KOPT-K1 (cell line): ENCODE measurements around the gene KLHL26.
"Not testable (repeated sequence)": the region's sequence is repeated elsewhere in the genome, so short reads cannot be mapped to it uniquely, and the experiment has no call there.

Source experiments
- H3K27ac ChIP-seq: fragments of 200-600 bp; sonication (generic); 2 replicates; pipeline ENCODE4 v1.5.1; 2016; ENCODE audit warnings: antibody characterized with exemption, mild to moderate bottlenecking, low read depth, low read length; ENCODE audit not compliant: poor library complexity, severe bottlenecking
- H3K36me3 ChIP-seq: fragments of 200-600 bp; sonication (generic); 2 replicates; pipeline ENCODE4 v1.5.1; 2017; ENCODE audit warnings: antibody characterized with exemption, mild to moderate bottlenecking, low read length, moderate library complexity; ENCODE audit not compliant: insufficient read depth
- H3K9me3 ChIP-seq: fragments of 200-600 bp; sonication (generic); 2 replicates; pipeline ENCODE4 v1.5.1; 2017; ENCODE audit warnings: antibody characterized with exemption, low read length, mild to moderate bottlenecking; ENCODE audit not compliant: insufficient read depth, poor library complexity, severe bottlenecking

Gene KLHL26

GRCh38 chr19:18669883-18670282 is 33.1 kb downstream of the KLHL26 start:
- peaks cover 52% of the 10 kb centered on the region; the same call in 1 of the 2 replicates for H3K36me3 ChIP-seq
- H3K27ac ChIP-seq = no peak overlapping the region
- no peaks in the 10 kb centered on the region for H3K9me3 ChIP-seq

DNA sequence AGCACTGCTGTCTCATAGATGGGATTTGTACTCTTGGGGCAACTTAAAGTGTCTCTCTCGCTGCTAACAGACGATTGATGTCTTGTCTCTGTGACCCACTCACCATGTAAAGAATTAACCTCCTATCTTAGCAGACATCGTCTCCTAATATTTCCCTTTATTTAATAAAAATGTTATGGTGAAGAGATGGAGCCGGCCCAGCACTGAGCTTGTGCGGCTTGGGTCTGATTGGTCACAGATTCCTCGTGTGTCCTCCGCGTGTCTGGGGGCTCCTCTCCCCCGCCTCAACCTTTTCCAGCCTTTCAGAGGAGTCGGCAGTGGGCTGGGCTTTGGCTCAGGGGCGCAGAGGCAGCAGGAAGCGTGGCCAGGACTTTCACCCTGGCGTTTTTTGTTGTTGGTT is 33.5 kb downstream of the KLHL26 start:
- H3K36me3 ChIP-seq = peaks cover 50% of the 10 kb centered on the region; the same call in 1 of the 2 replicates
- H3K9me3 ChIP-seq = no peaks in the 10 kb centered on the region
- no peak overlapping the region for H3K27ac ChIP-seq

- Histone ChIP-seq H3K36me3 (peaks cover 42% of the 10 kb centered on the region; the same call in 1 of the 2 replicates), H3K27ac (no peak overlapping the region), H3K9me3 (no peaks in the 10 kb centered on the region)
These were observed 34.6 kb downstream of the KLHL26 start for GRCh38 chr19:18671303-18672043.

DNA sequence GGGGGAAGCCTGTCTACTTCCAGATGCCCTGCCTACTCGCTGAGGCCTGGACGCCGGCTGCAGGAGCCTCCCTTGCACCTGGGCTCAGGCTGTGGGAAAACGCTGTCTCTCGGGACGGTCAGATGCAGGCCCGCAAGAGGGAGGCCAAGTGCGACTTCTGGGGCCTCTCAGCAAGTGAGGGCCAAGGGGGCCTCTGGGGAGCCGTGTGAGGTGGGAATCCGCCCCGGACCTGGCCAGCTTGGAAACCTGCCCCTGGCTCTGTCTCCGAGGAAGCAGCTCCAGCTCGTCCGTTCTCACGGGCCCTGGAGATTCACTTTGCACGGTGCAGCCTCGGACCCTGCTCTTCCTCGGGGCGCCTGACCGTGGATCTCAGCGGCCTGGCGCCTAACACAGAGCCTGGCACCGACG is 35.2 kb downstream of the KLHL26 start:
- Histone ChIP-seq H3K36me3 (peaks cover 42% of the 10 kb centered on the region; the same call in 1 of the 2 replicates), H3K27ac (no peak overlapping the region), H3K9me3 (no peaks in the 10 kb centered on the region)

- Histone ChIP-seq H3K27ac (no peak overlapping the region), H3K9me3 (no peaks in the 10 kb centered on the region), H3K36me3 (peaks cover 36% of the 10 kb centered on the region; the same call in 1 of the 2 replicates)
These were observed 35.9 kb downstream of the KLHL26 start for GRCh38 chr19:18672606-18673337.

DNA sequence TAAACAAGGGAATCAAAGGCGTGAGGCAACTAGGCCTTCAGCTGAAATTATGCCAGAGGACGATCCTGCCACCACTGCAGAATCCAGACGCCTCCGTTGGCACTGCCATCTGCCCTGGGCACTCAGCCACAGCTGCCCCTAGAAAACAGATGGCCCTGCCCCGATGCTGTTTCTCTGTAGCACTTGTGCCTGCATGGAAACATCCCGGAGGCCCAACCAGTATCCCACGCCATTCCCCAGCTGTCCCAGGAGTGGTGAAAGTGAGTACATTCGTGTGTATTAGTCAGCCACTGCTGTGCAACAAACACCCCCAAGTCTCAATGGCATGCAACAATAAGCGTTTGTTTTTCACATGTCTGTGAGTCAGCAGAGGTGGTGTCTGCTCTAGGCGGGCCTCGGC is 37.8 kb downstream of the KLHL26 start:
- Histone ChIP-seq H3K36me3 (peaks cover 17% of the 10 kb centered on the region; the same call in 1 of the 2 replicates), H3K9me3 (no peaks in the 10 kb centered on the region), H3K27ac (no peak overlapping the region)

- Histone ChIP-seq H3K9me3 (no peaks in the 10 kb centered on the region), H3K27ac (no peak overlapping the region), H3K36me3 (peaks cover 6% of the 10 kb centered on the region; the same call in 1 of the 2 replicates)
These were observed 39.0 kb downstream of the KLHL26 start for GRCh38 chr19:18675779-18676178.

DNA sequence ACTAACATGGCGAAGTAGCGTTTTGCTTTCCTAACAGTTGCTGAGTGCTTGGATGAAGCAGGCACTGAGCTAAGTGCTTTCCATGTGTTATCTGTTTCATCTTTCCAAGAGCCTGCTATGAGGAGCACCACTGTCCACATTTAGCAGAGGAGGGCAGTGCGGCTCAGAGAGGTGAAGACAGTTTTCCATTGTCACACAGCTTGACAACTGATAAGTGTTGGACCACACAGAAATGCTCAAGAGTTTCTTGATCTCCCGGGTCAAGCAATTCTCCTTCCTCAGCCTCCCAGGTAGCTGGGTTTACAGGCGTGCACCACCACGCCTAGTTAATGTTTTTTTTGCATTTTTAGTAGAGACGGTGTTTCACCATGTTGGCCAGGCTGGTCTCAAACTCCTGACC is 39.9 kb downstream of the KLHL26 start:
- H3K36me3 ChIP-seq = no peaks in the 10 kb centered on the region; the same call in 1 of the 2 replicates
- H3K9me3 ChIP-seq = no peaks in the 10 kb centered on the region
- no peak overlapping the region for H3K27ac ChIP-seq

DNA sequence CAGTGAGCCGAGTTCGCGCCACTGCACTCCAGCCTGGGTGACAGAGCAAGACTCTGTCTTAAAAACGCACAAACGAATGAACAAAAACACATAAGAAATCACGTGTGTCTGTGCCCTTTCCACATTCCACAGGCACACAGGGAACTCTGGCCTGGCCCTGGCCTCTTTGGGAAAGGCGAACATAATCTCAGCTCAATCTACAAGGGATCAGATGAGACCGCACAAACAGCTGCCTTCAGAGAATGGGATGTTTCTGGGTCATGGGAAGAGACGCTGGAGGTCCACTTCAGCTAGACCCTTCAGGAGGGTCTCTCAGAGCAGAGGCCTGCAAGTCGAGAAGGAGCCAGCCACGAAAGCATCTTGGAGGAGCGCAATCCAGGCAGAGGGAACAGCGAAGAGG is 40.3 kb downstream of the KLHL26 start:
- no peaks in the 10 kb centered on the region for H3K9me3 ChIP-seq
- H3K36me3 ChIP-seq = no peaks in the 10 kb centered on the region; the same call in 1 of the 2 replicates
- H3K27ac ChIP-seq = no peak overlapping the region

DNA sequence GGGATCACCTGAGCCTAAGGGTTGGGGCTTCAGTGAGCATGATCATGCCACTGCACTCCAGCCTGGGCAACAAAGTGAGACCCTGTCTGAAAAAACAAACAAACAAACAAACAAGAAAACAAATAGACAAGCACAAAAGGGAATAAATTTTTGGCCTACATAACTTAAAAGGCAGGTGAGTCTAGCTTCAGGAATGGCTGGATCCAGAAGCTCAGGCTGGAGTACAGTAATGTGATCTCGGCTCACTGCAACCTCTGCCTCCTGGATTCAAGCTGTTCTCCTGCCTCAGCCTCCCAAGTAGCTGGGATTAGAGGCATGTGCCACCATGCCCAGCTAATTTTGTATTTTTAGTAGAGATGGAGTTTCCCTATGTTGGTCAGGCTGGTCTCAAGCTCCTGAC is 43.3 kb downstream of the KLHL26 start:
- H3K27ac ChIP-seq, H3K36me3 ChIP-seq, H3K9me3 ChIP-seq: not testable (repeated sequence)

DNA sequence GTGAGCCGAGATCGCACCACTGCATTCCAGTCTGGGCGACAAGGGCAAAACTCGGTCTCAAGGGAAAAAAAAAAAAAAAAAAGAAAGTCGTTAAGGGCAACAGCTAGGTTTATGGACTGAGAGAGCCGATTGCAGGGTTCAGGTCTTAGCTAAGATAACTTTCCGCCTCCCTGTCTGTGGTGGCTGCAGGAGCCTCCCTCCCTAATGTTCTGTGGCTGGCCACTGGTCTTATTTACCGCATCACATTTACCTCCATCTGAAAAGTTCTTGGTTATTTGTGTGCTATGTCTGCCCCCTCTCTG is 45.9 kb downstream of the KLHL26 start:
- H3K9me3 ChIP-seq = no peaks in the 10 kb centered on the region
- H3K36me3 ChIP-seq = no peaks in the 10 kb centered on the region
- H3K27ac ChIP-seq = peak overlapping the region; percentile 84

GRCh38 chr19:18683109-18683957 is 46.5 kb downstream of the KLHL26 start, which contains the start of gene CRTC1:
Gene CRTC1 (plus strand): TSS chr19:18683680. CDS start chr19:18683703, 23 bp downstream.
- H3K27ac ChIP-seq = peak within 1 kb of the TSS; percentile 84
- H3K36me3 ChIP-seq = no peaks in the 10 kb centered on the region

GRCh38 chr19:18683958-18684641 is 47.3 kb downstream of the KLHL26 start:
- no peaks in the 10 kb centered on the region for H3K9me3 ChIP-seq
- peak overlapping the region; percentile 84 for H3K27ac ChIP-seq
- H3K36me3 ChIP-seq = no peaks in the 10 kb centered on the region

More at GRCh38 chr19:18683109-18683957, 46.5 kb downstream of the KLHL26 start, which contains the start of gene CRTC1:
- no peaks in the 10 kb centered on the region for H3K9me3 ChIP-seq

DNA sequence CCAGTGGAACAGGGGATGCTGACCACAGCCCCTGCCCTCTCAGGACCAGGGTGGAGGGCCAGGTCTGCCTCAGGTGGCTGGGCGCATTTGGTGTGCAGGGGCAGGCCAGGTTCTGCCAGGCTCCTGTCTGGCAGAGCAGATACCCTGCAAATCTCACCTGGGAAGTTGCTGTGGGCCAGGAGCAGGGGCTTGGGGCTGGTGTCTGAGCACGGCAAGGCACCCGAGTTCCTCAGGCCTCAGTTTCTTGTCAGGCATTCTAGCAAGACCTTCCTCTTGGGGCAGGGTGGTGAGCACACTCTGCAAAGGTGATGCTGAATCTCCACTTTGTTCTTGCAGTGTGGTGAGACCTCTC is 47.8 kb downstream of the KLHL26 start:
- Histone ChIP-seq H3K36me3 (no peaks in the 10 kb centered on the region), H3K27ac (no peak overlapping the region), H3K9me3 (no peaks in the 10 kb centered on the region)
